Measurements from ENCODE around the gene ACADVL. TPM values are rescaled to one million over a fixed set of nuclear protein-coding genes. Genes with fewer than 3 reads are reported as not detected.
"Not testable (repeated sequence)": the region's sequence is repeated elsewhere in the genome, so short reads cannot be mapped to it uniquely, and the experiment has no call there.

Gene ACADVL
- total RNA-seq = 1,052 TPM
- long read RNA-seq, transcript ACADVL-202 (19 exons, 2,191 nt) = minor isoform, 28 of 3,457 reads
- long read RNA-seq, transcript ACADVL-201 (19 exons, 2,352 nt) = minor isoform, 239 of 3,457 reads
- long read RNA-seq, transcript ACADVL-203 (20 exons, 2,323 nt) = major isoform, 1,902 of 3,457 reads
- long read RNA-seq, partial matches to known transcripts = 611 of 3,457 reads
- long read RNA-seq, other reads (novel, unspliced or antisense) = 669 of 3,457 reads

DNA sequence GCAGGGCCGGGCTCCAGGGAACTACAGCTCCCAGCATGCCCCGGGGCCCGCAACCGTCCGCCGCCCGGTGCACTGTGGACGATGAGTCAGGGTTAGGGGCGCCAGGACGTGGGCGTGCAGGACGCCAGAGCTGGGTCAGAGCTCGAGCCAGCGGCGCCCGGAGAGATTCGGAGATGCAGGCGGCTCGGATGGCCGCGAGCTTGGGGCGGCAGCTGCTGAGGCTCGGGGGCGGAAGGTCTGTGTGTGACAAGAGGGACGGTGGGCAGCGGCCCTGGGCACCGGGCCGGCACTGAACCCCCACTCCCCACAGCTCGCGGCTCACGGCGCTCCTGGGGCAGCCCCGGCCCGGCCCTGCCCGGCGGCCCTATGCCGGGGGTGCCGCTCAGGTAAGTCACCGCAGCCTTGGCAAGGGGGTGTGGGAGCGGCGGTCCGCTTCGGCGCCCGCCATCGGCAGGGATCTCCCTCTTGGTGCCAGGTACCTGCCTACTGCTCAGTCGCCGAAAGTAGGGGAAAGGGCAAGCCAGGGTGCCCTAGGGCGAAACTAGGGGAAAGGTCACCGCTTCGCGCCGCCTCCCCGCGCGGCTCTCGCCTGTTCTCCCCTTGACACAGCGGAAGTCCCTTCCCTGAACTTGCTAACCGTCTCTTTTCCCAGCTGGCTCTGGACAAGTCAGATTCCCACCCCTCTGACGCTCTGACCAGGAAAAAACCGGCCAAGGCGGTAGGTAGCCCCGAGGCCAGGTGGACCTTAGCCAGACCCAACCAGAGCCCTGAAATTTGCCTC lies at the start of gene ACADVL, which contains the start of gene DLG4:
Gene ACADVL, plus strand, starts transcription at position 127 of the 781 bp plus-strand sequence. Its CDS starts 47 bp downstream, at position 174.
Gene DLG4, minus strand, starts transcription at position 25 of the 781 bp plus-strand sequence.
- peak; percentile 98 for DNase-seq (ENCODE audit: low spot score)

GRCh38 chr17:7172522-7173191 lies 47.1 kb upstream of the ACADVL start:
- not testable (repeated sequence) for DNase-seq (ENCODE audit: low spot score)

DNA sequence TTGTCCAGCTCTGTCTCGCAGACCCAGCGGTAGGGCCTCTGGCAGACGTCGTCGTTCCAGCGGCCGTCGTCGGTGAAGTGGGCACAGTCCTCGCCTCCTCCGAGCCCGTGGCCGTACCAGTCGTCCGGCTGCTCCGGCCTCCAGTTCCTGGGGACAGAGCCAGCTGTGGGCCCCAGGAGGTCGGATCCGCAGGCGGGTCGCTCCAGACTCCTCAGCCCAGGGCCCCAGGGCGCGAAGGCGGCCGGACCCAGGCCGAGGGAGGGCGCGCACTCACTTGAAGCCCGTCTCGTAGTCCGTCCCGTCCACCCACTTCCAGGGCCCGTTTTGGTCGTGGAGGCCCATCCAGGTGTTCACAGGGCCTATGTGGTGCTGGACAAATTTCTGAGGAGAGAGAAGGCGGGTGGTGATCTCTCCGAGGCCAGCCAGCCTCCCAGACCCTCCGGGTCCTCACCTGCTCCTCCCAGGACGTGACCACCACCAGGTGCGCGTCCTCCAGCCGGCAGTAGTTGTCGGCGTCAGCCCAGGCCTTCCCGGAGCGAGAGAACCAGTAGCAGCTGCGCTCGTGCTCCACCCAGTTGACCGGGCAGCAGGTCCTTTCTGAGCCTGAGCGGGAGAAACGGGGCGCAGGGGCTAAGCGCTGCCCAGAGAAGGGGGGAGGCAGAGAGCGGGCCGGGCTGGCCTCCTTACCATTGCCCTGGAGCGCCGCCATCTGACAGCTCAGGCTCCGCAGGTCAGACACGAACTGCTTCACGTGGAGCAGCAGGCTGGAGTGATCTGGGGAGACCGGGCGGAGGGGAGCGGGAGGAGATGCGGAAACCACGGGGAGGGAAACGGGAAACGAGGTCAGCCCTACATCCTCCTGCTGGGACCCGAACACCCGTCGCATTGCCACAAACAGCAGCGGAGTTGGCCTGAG lies 45.8 kb upstream of the ACADVL start:
- no peak for DNase-seq (ENCODE audit: low spot score)

DNA sequence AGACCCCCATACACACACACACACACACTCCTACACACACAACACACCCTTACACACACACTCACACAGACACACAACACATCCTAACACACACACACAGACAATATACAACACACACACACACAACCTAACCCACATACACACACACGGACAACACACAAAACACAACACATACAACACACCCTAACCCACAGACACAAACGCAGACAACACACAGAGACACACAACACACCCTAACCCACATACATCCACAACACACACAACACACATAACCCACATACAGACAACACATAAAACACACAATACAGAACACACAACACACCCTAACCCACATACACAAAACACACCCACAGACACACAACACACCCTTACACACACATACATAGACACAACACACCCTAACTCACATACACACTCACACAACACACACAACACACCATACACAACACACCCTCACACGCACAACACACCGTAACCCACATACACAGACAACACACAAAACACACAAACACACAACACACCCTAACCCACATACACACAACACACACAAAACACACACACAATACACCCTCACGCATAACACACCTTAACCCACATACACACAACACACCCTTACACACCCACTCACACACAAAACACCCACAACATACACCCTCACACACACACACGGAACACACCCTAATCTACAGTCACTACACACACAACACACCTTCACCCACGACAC lies 45.0 kb upstream of the ACADVL start:
- no peak for DNase-seq (ENCODE audit: low spot score)

GRCh38 chr17:7175330-7175733 lies 44.4 kb upstream of the ACADVL start:
- DNase-seq (ENCODE audit: low spot score) = no peak

DNA sequence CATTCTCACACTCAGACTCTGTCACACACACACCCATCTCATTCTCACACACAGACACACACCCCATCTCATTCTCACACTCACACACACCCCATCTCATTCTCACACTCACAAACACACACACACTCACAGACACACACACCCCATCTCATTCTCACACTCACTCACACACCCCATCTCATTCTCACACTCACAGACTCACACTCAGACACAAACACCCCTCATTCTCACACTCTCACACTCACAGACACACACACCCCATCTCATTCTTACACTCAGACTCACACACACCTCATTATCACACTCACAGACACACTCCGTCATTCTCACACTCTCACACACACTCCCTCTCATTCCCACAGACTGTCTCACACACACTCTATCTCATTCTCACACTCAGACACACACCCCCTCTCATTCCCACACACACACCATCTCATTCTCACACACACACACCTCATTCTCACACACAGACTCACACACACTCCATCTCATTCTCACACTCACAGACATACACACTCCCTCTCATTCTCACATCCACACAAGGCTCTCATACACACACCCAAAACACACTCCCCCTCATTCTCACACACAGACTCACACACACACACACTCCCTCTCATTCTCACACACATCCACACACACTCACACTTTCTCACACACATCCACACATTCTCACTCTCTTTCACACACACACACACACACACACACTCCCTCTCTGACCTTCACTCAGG lies 43.5 kb upstream of the ACADVL start:
- DNase-seq (ENCODE audit: low spot score) = no peak

DNA sequence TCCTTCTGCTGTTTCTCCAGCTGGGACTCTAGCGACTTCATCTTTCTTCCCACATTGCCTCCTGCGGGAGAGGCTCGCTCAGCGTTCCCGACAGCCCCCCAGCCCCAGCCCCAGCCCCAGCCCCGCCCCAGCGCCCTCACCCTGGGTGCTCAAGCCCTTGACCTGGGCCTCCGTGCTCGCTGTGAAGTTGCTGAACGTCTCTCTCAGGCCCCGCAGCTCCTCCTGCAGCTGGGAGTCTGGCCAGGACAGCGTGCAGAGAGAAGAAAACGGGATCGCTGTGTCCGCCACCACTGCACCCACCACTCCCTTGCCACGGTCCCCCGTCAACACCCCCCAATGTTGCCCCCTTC lies 42.9 kb upstream of the ACADVL start:
- DNase-seq (ENCODE audit: low spot score) = no peak

DNA sequence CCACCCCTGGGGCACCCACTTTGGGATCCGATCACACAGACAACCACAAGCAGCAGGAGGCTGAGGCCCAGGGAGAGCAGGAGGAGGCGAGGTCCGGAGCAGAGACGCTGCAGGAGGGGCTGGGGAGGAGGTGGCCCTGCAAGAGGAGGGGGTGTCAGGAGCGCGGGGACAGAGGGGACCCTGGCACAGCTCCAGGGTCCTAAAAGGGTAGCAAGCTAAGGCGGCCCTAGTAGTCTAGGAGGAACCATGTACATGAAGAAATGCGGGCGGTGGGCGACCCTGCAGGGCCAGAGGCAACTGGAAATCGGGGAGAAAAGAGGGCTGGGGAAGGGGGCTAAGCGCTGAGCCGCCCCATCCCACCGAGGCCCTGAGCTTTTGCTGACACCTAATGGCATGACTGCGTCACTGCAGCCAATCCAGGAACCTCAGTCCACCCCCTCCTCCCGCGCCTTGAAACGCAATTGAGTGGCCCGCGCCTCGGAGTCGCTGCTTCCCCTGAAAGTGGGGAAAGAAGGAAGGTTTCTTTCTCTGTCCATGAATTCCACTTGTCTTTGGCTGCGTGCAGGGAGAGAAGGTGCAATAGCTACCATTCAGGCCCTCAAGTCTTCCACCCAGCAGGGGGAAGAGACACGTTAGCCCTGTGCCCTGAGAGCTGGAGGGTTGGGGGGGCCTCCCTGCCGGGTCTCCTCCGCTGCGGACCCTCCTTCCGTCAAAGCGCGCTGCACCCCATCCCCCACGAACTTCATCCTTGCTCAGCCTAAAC lies 42.4 kb upstream of the ACADVL start:
- DNase-seq (ENCODE audit: low spot score) = no peak

DNA sequence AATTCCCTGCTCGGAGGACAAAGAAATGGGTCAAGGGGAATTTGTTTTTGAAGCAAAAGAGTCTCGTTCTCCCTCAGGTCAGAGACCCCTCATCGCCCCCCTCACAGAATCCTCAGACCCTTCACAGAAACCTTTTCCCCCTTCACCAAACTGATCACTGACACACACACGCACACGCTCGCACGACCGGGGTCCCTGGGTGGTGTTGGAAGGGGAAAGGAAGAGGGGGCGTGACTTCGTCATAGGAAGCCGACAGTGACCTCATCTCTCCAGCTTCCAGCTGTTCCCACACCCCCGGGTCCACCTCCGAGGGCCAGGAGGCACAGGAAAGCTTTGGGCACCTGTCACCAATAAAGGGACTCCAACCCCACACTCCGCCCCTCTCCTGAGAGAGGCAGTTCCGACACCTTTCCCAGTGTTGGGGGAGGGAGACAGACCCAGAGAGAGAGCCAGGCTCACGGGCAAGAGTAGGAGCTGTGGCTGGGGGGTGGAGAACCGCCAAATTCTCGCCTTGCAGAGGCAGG lies 41.7 kb upstream of the ACADVL start:
- no peak for DNase-seq (ENCODE audit: low spot score)

- no peak for DNase-seq (ENCODE audit: low spot score)
Measured at GRCh38 chr17:7178973-7179316, 40.8 kb upstream of the ACADVL start.

DNA sequence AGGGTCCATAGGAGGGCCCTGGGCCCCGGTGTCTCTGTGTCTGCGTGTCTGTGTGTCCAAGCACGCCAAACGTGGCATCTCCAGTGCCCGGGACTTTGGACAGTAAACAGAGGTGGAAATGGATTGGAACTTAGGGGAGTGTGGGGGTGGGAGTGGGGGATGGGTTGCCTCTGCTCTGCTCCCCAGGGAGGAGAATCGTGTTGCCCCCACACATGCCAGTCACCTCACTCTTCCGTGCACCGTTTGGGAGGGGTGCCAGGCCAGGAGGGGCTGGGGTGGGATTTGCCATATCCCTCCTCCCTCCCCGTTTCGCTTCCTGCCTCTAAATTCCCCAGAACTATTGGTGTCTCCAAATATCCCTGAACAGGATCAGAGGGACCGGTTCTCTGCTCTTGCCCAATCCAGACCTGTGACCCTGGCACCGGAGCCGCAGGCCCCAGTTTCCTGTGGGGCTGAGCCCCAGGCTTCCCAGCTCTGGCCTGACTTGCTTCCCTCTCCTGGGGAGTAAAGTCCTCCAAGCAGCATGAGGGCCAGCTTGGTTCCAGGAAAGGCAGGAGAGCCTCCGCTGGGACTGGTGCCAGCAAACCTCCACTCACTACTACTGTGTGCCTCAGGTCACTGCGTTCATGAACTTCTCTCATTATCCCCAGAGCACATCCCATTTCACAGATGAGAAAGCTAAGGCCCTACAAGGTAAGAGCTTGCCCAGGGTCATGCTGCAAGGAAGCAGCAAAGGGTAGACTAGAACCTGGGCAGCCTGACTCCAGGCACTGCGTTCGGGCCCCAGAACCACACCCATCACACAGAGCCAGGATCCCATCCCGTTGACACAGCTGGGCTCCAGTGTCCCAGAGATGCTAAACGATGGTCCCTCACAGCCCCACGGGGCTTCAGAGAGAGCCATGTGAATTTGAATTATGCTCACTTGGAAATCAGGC lies 40.2 kb upstream of the ACADVL start, which contains the start of gene ASGR1:
Gene ASGR1, minus strand, starts transcription at position 54 of the 938 bp plus-strand sequence. CDS start 807 bp downstream, outside the sequence.
- no peak for DNase-seq (ENCODE audit: low spot score)

- DNase-seq (ENCODE audit: low spot score) = not testable (repeated sequence)
Measured at GRCh38 chr17:7182101-7182500, 37.6 kb upstream of the ACADVL start.

- no peak for DNase-seq (ENCODE audit: low spot score)
Measured at GRCh38 chr17:7183433-7184090, 36.2 kb upstream of the ACADVL start.

DNA sequence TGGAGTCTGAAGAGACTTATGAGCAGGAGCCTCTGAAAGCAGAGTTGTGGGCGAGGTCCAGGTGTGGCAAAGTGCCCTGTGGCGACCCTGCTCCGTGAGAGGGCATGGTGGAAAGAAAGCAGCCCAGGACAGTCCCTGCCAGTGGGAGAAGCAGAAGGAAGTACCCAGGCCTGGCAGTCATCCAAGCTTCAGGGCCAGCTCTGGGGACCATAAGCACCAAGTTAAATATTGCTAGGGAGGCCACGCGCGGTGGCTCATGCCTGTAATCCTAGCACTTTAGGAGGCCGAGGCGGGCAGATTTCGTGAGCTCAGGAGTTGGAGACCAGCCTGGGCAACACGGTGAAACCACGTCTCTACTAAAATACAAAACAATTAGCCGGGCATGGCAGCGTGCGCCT lies 35.6 kb upstream of the ACADVL start:
- DNase-seq (ENCODE audit: low spot score) = no peak

- DNase-seq (ENCODE audit: low spot score) = no peak
Measured at GRCh38 chr17:7184647-7185046, 35.1 kb upstream of the ACADVL start.

- no peak for DNase-seq (ENCODE audit: low spot score)
Measured at GRCh38 chr17:7186241-7186640, 33.5 kb upstream of the ACADVL start.
